Thyroid gland (tissue), 4 donors: ENCODE measurements around the gene SDR42E2. TPM values are rescaled to one million over a fixed set of nuclear protein-coding genes. Genes with fewer than 3 reads are reported as not detected.
A peak's percentile ranks its signal among the peaks of the same experiment; 100 is the strongest.

Source experiments
- DNase-seq, 2 donors: peaks; one replicate each; pipeline ENCODE4 v3.0.0-alpha.2; 2019
- H3K27ac ChIP-seq, 3 donors: fragments of 200-600 bp; sonication (generic); 1 replicate in 2 of 3; 2 replicates in 1 of 3; pipeline ENCODE4 v1.5.1; 2016 to 2019; ENCODE audit warnings: mild to moderate bottlenecking in 1 of 3, moderate library complexity in 1 of 3
- H3K27me3 ChIP-seq: fragments of 200-600 bp; sonication (generic); one replicate; pipeline ENCODE4 v1.5.1; 2019
- H3K36me3 ChIP-seq, 2 donors: fragments of 200-600 bp; sonication (generic); one replicate each; pipeline ENCODE4 v1.5.1; 2016 to 2019
- H3K4me1 ChIP-seq, 2 donors: fragments of 200-600 bp; sonication (generic); one replicate each; pipeline ENCODE4 v1.5.1; 2017 to 2019
- H3K4me3 ChIP-seq, 3 donors: fragments of 200-600 bp; sonication (generic); replicated peaks in 1 of 3; 1 replicate in 2 of 3; 2 replicates in 1 of 3; pipeline ENCODE4 v1.5.1; 2016; ENCODE audit warnings: mild to moderate bottlenecking in 1 of 3
- H3K9me3 ChIP-seq: fragments of 200-600 bp; sonication (generic); one replicate; pipeline ENCODE4 v1.5.1; 2017
- CTCF ChIP-seq, 6 experiments: fragments of 200-600 bp in 3 of 6; fragments of 450-650 bp in 3 of 6; sonication (generic) in 3 of 6; IDR thresholded peaks; one replicate each; pipeline ENCODE4 v1.5.1; 2016 to 2019; ENCODE audit warnings: antibody characterized with exemption in 6 of 6, mild to moderate bottlenecking in 2 of 6, inconsistent platforms in 1 of 6, moderate library complexity in 1 of 6
- POLR2A ChIP-seq, 2 donors: fragments of 450-650 bp; IDR thresholded peaks; one replicate each; pipeline ENCODE4 v1.6.1; 2017; ENCODE audit warnings: antibody characterized with exemption in 2 of 2, mild to moderate bottlenecking in 2 of 2, moderate library complexity in 1 of 2
- WGBS, 2 donors: methylation state at CpG; one replicate each; pipeline ENCODE4 v1.1.5; 2017; 5-methylcytosine and 5-hydroxymethylcytosine counted together
- intact Hi-C: fragments of 100-400 bp; cut with DNase I; formaldehyde crosslinking; loops from one replicate; pipeline ENCODE4 v1.15.1; 2023
- total RNA-seq, 4 donors: library from RNA; depleted of rRNA; stranded (reverse); fragments of >200 nt; gene quantifications; one replicate each; pipeline ENCODE4 v1.2.3, GENCODE V29; 2016

SDR42E2 gene
- total RNA-seq, 4 donors from 2014 or later = not detected

GRCh38 chr16:22190081-22190775 lies 27.9 kb downstream of the SDR42E2 start:
- DNase-seq = peak; percentile 100
- intact Hi-C loops = no loop called here
- WGBS, 2 donors = 1% methylated on average over 28 to 47 of the region's 72 CpGs

GRCh38 chr16:22190776-22191531 lies 28.6 kb downstream of the SDR42E2 start:
- H3K4me3 ChIP-seq = peak overlapping the region in 2 of 3 donors; percentile 7 to 32
- H3K4me1 ChIP-seq = peaks cover 20 to 28% of the 10 kb centered on the region in 2 donors
- TF ChIP-seq POLR2A (IDR thresholded peaks at IDR 0.05) (peak in 1 of 2 donors; percentile 95), CTCF (IDR thresholded peaks at IDR 0.05) (no peak)
- no peaks in the 10 kb centered on the region for H3K36me3 ChIP-seq
- WGBS, 2 donors = 1% methylated on average over 38 to 39 of the region's 43 CpGs
- peak overlapping the region; percentile 89 to 98 (median 97) for H3K27ac ChIP-seq
- no peaks in the 10 kb centered on the region for H3K27me3 ChIP-seq
- DNase-seq = peak; percentile 99 to 100
- H3K9me3 ChIP-seq = no peaks in the 10 kb centered on the region
- intact Hi-C loops = no loop called here

More at GRCh38 chr16:22190081-22190775, 27.9 kb downstream of the SDR42E2 start:
- peaks cover 20 to 28% of the 10 kb centered on the region in 2 donors for H3K4me1 ChIP-seq
- no peaks in the 10 kb centered on the region for H3K36me3 ChIP-seq
- H3K9me3 ChIP-seq = no peaks in the 10 kb centered on the region
- TF ChIP-seq CTCF (IDR thresholded peaks at IDR 0.05) (no peak), POLR2A (IDR thresholded peaks at IDR 0.05) (peak; percentile 55 to 91)
- H3K27ac ChIP-seq = peak overlapping the region; percentile 64 to 98 (median 91)
- no peaks in the 10 kb centered on the region for H3K27me3 ChIP-seq
- peak overlapping the region; percentile 8 to 68 (median 40) for H3K4me3 ChIP-seq

GRCh38 chr16:22191532-22192260 lies 29.4 kb downstream of the SDR42E2 start:
- intact Hi-C loops = no loop called here
- no peak for TF ChIP-seq POLR2A (IDR thresholded peaks at IDR 0.05)
- TF ChIP-seq CTCF (IDR thresholded peaks at IDR 0.05) = no peak
- Histone ChIP-seq H3K36me3 (no peaks in the 10 kb centered on the region), H3K4me3 (peak overlapping the region in 2 of 3 donors; percentile 7 to 32), H3K4me1 (peaks cover 20 to 28% of the 10 kb centered on the region in 2 donors), H3K9me3 (no peaks in the 10 kb centered on the region), H3K27ac (peak overlapping the region; percentile 89 to 98 (median 97)), H3K27me3 (no peaks in the 10 kb centered on the region)
- WGBS, 2 donors = 20 to 23% methylated on average over 9 of the region's 9 CpGs
- DNase-seq = peak in 1 of 2 donors; percentile 26

- H3K27me3 ChIP-seq = no peaks in the 10 kb centered on the region
- H3K27ac ChIP-seq = peak overlapping the region; percentile 89 to 98 (median 97)
- intact Hi-C loops = no loop called here
- 23 to 28% methylated on average over 16 of the region's 16 CpGs for WGBS, 2 donors
- TF ChIP-seq CTCF (IDR thresholded peaks at IDR 0.05) (no peak), POLR2A (IDR thresholded peaks at IDR 0.05) (peak in 1 of 2 donors; percentile 31)
- peak; percentile 75 to 77 for DNase-seq
- no peaks in the 10 kb centered on the region for H3K36me3 ChIP-seq
- peaks cover 20 to 28% of the 10 kb centered on the region in 2 donors for H3K4me1 ChIP-seq
- H3K4me3 ChIP-seq = peak overlapping the region in 1 of 3 donors; percentile 32
- H3K9me3 ChIP-seq = no peaks in the 10 kb centered on the region
Observed at GRCh38 chr16:22192261-22193062, 30.2 kb downstream of the SDR42E2 start.
